ENCODE measurements around the gene HDAC4.

DNA sequence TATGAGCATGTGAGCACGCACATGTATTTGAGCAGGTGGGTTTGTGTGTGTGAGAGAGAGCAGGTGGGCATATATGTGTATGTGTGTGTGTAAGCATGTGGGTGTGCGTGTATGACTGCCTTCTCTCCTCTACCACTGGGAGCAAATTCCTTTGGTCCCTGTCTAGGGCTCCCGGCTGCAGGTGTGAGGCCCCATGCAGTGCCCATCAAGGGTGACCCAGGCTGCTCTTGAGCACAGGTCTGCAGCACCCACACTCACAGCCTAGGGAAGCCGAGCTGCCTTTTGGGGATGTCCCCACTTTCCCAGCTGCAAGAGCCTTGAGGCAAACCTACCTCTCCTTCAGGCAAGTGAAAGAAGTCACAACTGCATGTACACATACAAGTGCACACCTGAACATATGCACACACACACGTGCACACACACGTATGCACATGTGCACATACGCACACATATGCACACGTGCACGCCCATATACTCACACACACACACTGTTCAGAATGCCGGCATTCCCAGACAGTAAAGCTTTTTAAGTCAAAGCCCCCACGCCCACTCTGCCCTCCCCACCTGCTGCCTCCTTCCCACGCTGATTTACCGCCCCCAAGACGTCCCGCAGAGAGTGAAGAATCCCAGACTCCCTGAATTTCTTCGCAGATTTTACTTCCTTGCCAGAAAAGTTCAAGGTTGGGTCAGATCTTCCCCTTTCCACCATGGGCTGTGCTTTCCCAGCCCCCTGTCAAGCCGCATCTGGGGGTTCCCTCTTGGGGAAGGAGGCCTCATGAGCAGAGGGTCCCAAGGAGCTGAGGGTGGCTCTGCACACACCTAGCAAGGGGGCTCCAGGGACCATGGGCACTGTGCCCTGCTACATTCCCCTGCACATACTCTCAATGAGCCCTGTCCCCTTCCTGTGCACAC lies 382.3 kb downstream of the HDAC4 start:
- TF ChIP-seq CTCF (IDR thresholded peaks at IDR 0.05) (no peak), POLR2A (IDR thresholded peaks at IDR 0.05) (no peak), EP300 (IDR thresholded peaks at IDR 0.05) (no peak)
